ENCODE results near the gene ARAF. TPM values are rescaled to one million over a fixed set of nuclear protein-coding genes. Genes with fewer than 3 reads are reported as not detected.

ARAF gene
- total RNA-seq, 4 donors from 2014 or later = 27.5 to 46.8 (median 38.5) TPM

GRCh38 chrX:47608130-47608810 lies 47.3 kb downstream of the ARAF start:
- 37 to 53% methylated on average over 2 to 3 of the region's 9 CpGs for WGBS, 2 donors (ENCODE audit: low coverage in 1 of 2)
- no peaks in the 10 kb centered on the region for H3K27me3 ChIP-seq
- ATAC-seq = no peak

GRCh38 chrX:47610511-47610910 lies 49.5 kb downstream of the ARAF start:
- Histone ChIP-seq H3K27ac (no peak overlapping the region), H3K9me3 (no peaks in the 10 kb centered on the region), H3K4me1 (no peaks in the 10 kb centered on the region), H3K36me3 (no peaks in the 10 kb centered on the region), H3K4me3 (no peak overlapping the region), H3K27me3 (no peaks in the 10 kb centered on the region)
- WGBS, 2 donors (ENCODE audit: low coverage in 1 of 2) = 57 to 83% methylated on average over 1 to 4 of the region's 4 CpGs
- no peak for TF ChIP-seq POLR2A (IDR thresholded peaks at IDR 0.05)
- TF ChIP-seq EP300 (IDR thresholded peaks at IDR 0.05) = no peak
- TF ChIP-seq CTCF (IDR thresholded peaks at IDR 0.05) = no peak
- no peak for TF ChIP-seq POLR2AphosphoS5 (IDR thresholded peaks at IDR 0.05)
- no peak for ATAC-seq

More at GRCh38 chrX:47608130-47608810, 47.3 kb downstream of the ARAF start:
- TF ChIP-seq POLR2AphosphoS5 (IDR thresholded peaks at IDR 0.05) = no peak
- no peak for TF ChIP-seq POLR2A (IDR thresholded peaks at IDR 0.05)
- TF ChIP-seq CTCF (IDR thresholded peaks at IDR 0.05) = no peak
- no peak for TF ChIP-seq EP300 (IDR thresholded peaks at IDR 0.05)
- Histone ChIP-seq H3K9me3 (no peaks in the 10 kb centered on the region), H3K4me3 (no peak overlapping the region), H3K36me3 (no peaks in the 10 kb centered on the region), H3K27ac (no peak overlapping the region), H3K4me1 (no peaks in the 10 kb centered on the region)

GRCh38 chrX:47611489-47611888 lies 50.5 kb downstream of the ARAF start:
- WGBS, 2 donors (ENCODE audit: low coverage in 1 of 2) = 67 to 100% methylated on average over 1 to 2 of the region's 2 CpGs
- H3K36me3 ChIP-seq = no peaks in the 10 kb centered on the region
- H3K27ac ChIP-seq = no peak overlapping the region
- no peaks in the 10 kb centered on the region for H3K27me3 ChIP-seq
- TF ChIP-seq CTCF (IDR thresholded peaks at IDR 0.05) (no peak), EP300 (IDR thresholded peaks at IDR 0.05) (no peak), POLR2A (IDR thresholded peaks at IDR 0.05) (no peak), POLR2AphosphoS5 (IDR thresholded peaks at IDR 0.05) (no peak)
- no peaks in the 10 kb centered on the region for H3K4me1 ChIP-seq
- H3K9me3 ChIP-seq = no peaks in the 10 kb centered on the region
- ATAC-seq = no peak
- H3K4me3 ChIP-seq = no peak overlapping the region

GRCh38 chrX:47611926-47612325 lies 50.9 kb downstream of the ARAF start:
- WGBS, 2 donors (ENCODE audit: low coverage in 1 of 2) = no CpG with 5 or more reads among the region's 2 CpGs
- no peak for TF ChIP-seq CTCF (IDR thresholded peaks at IDR 0.05)
- no peak for TF ChIP-seq EP300 (IDR thresholded peaks at IDR 0.05)
- TF ChIP-seq POLR2AphosphoS5 (IDR thresholded peaks at IDR 0.05) = no peak
- no peak for TF ChIP-seq POLR2A (IDR thresholded peaks at IDR 0.05)
- no peak overlapping the region for H3K4me3 ChIP-seq
- H3K36me3 ChIP-seq = no peaks in the 10 kb centered on the region
- no peaks in the 10 kb centered on the region for H3K9me3 ChIP-seq
- no peaks in the 10 kb centered on the region for H3K27me3 ChIP-seq
- no peak for ATAC-seq
- H3K4me1 ChIP-seq = no peaks in the 10 kb centered on the region
- H3K27ac ChIP-seq = no peak overlapping the region

GRCh38 chrX:47612418-47612817 lies 51.4 kb downstream of the ARAF start:
- ATAC-seq = no peak
- no peak overlapping the region for H3K4me3 ChIP-seq
- no peaks in the 10 kb centered on the region for H3K27me3 ChIP-seq
- no peak for TF ChIP-seq CTCF (IDR thresholded peaks at IDR 0.05)
- TF ChIP-seq POLR2A (IDR thresholded peaks at IDR 0.05) = no peak
- no peak for TF ChIP-seq POLR2AphosphoS5 (IDR thresholded peaks at IDR 0.05)
- TF ChIP-seq EP300 (IDR thresholded peaks at IDR 0.05) = no peak
- no peak overlapping the region for H3K27ac ChIP-seq
- no peaks in the 10 kb centered on the region for H3K36me3 ChIP-seq
- no peaks in the 10 kb centered on the region for H3K4me1 ChIP-seq
- no peaks in the 10 kb centered on the region for H3K9me3 ChIP-seq

Data from gastroesophageal sphincter (tissue), 4 donors.